GM21723 (cell line): ENCODE results near the gene TTC27.
A peak's percentile ranks its signal among the peaks of the same experiment; 100 is the strongest.
"Not testable (repeated sequence)": the region's sequence is repeated elsewhere in the genome, so short reads cannot be mapped to it uniquely, and the experiment has no call there.

ENCODE experiments used
- ATAC-seq: cut with Tn5 transposase; IDR thresholded peaks from one replicate; pipeline ENCODE4 v1.9.1; 2021; ENCODE audit warnings: mild to moderate bottlenecking, moderate library complexity; ENCODE audit not compliant: unreplicated experiment

Gene TTC27

GRCh38 chr2:32627814-32628579 lies at the start of gene TTC27:
Gene TTC27, plus strand, starts transcription at chr2:32628050. Its CDS starts 243 bp downstream, at chr2:32628293.
- ATAC-seq: peak; percentile 99

- peak; percentile 77 for ATAC-seq
These were observed 36.0 kb upstream of the TTC27 start for GRCh38 chr2:32591669-32592463.

GRCh38 chr2:32594573-32594972 lies 33.3 kb upstream of the TTC27 start:
- ATAC-seq: no peak

GRCh38 chr2:32611366-32611765 lies 16.5 kb upstream of the TTC27 start:
- no peak for ATAC-seq

- ATAC-seq: no peak
These were observed 16.1 kb upstream of the TTC27 start for GRCh38 chr2:32611771-32612170.

GRCh38 chr2:32614084-32614483 lies 13.8 kb upstream of the TTC27 start:
- no peak for ATAC-seq

GRCh38 chr2:32617599-32618189 lies 10.2 kb upstream of the TTC27 start:
- no peak for ATAC-seq

- no peak for ATAC-seq
These were observed 5.1 kb upstream of the TTC27 start for GRCh38 chr2:32622570-32623310.

GRCh38 chr2:32623311-32623706 lies 4.5 kb upstream of the TTC27 start:
- ATAC-seq: no peak

GRCh38 chr2:32624812-32625211 lies 3.0 kb upstream of the TTC27 start:
- no peak for ATAC-seq

- no peak for ATAC-seq
These were observed 1.1 kb upstream of the TTC27 start for GRCh38 chr2:32626639-32627221.

- ATAC-seq: peak; percentile 41
These were observed 423 bp upstream of the TTC27 start for GRCh38 chr2:32627441-32627813.

- no peak for ATAC-seq
These were observed 4.2 kb downstream of the TTC27 start for GRCh38 chr2:32632089-32632488.

- ATAC-seq: no peak
These were observed 5.2 kb downstream of the TTC27 start for GRCh38 chr2:32633040-32633439.

GRCh38 chr2:32638548-32638947 lies 10.7 kb downstream of the TTC27 start:
- ATAC-seq: not testable (repeated sequence)

- no peak for ATAC-seq
These were observed 13.3 kb downstream of the TTC27 start for GRCh38 chr2:32641180-32641579.

GRCh38 chr2:32647180-32647651 lies 19.4 kb downstream of the TTC27 start:
- no peak for ATAC-seq

- no peak for ATAC-seq
These were observed 24.8 kb downstream of the TTC27 start for GRCh38 chr2:32652555-32653209.

- no peak for ATAC-seq
These were observed 28.2 kb downstream of the TTC27 start for GRCh38 chr2:32656069-32656468.

- no peak for ATAC-seq
These were observed 36.0 kb downstream of the TTC27 start for GRCh38 chr2:32663864-32664263.
